Mucosa of stomach (tissue), 1 donor: ENCODE measurements around the gene DCHS1.

Source experiments
- H3K27me3 ChIP-seq: one replicate; pipeline ENCODE4 v1.7.0; 2013; ENCODE audit warnings: mild to moderate bottlenecking, low read length; ENCODE audit not compliant: control insufficient read depth, insufficient read depth
- H3K36me3 ChIP-seq: one replicate; pipeline ENCODE4 v1.7.0; 2013; ENCODE audit warnings: low read length; ENCODE audit not compliant: control insufficient read depth, insufficient read depth
- H3K4me1 ChIP-seq: one replicate; pipeline ENCODE4 v1.7.0; 2013; ENCODE audit warnings: mild to moderate bottlenecking, low read length; ENCODE audit not compliant: control insufficient read depth, insufficient read depth
- H3K4me3 ChIP-seq: one replicate; pipeline ENCODE4 v1.7.0; 2013; ENCODE audit warnings: low read length
- H3K9ac ChIP-seq: one replicate; pipeline ENCODE4 v1.7.0; 2013; ENCODE audit warnings: mild to moderate bottlenecking, low read length, moderate library complexity
- H3K9me3 ChIP-seq: one replicate; pipeline ENCODE4 v1.7.0; 2013; ENCODE audit warnings: mild to moderate bottlenecking, low read length, moderate library complexity; ENCODE audit not compliant: control insufficient read depth
- donor health status: Pancreatic carcinoma.

Gene DCHS1

DNA sequence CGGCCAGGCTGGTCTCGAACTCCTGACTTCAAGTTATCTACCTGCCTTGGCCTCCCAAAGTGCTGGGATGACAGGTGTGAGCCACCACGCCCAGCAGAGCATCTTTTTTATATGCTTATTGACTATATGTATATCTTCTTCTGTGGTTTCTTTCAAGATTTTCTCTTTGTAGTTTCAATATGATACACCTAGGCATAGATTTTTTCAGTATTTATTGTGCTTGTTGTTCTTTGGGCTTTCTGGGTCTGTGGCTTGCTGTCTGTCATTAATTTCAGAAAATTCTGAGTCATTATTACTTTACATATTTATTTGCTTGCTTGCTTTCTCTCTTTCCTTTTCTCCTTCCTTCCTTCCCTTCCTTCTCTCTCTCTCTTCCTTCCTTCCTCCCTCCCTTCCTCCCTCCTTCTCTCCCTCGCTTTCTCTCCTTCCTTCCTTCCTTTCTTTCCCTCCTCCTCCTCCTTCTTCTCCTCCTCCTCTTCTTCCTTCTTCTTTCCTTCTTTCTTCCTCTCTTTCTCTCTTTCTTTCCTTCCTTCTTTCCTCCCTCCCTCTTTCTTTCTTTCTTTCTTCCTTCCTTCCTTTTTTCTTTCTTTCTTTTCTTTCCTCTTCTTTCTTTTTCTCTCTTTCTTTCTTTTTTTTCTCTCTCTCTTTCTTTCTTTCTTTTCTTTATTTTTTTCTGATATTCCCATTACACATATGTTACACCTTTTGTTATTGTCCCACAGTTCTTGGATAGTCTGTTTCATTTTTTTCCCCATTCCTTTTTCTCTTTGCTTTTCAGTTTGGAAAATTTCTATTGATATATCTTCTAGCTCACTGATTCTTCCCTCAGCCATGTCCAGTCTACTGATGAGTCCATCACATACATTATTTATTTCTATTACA lies 10.9 kb upstream of the DCHS1 start:
- no peaks in the 10 kb centered on the region for H3K4me1 ChIP-seq
- H3K27me3 ChIP-seq: no peaks in the 10 kb centered on the region
- H3K9ac ChIP-seq: no peak overlapping the region
- H3K36me3 ChIP-seq: no peaks in the 10 kb centered on the region
- no peak overlapping the region for H3K4me3 ChIP-seq
- H3K9me3 ChIP-seq: no peaks in the 10 kb centered on the region

DNA sequence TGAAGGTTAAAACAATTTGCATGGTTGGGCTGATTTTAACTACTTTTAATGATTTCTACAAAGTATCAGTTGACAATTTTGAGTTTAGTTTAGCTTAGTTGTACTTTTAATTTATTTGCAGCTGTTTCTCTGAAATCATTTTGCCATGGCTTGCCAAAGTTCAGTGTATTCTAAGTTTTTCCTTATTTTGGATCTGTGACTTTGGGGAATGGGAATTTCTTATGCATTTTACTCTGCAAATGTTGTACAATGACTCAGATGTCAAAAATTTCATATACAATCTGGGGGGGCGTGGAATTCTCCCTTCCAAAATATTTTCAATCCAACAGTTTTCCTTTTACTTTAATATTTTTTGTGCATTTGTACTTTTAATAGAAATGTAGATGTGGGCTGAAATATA lies 8.9 kb upstream of the DCHS1 start:
- Histone ChIP-seq H3K4me3 (no peak overlapping the region), H3K27me3 (no peaks in the 10 kb centered on the region), H3K4me1 (no peaks in the 10 kb centered on the region)

DNA sequence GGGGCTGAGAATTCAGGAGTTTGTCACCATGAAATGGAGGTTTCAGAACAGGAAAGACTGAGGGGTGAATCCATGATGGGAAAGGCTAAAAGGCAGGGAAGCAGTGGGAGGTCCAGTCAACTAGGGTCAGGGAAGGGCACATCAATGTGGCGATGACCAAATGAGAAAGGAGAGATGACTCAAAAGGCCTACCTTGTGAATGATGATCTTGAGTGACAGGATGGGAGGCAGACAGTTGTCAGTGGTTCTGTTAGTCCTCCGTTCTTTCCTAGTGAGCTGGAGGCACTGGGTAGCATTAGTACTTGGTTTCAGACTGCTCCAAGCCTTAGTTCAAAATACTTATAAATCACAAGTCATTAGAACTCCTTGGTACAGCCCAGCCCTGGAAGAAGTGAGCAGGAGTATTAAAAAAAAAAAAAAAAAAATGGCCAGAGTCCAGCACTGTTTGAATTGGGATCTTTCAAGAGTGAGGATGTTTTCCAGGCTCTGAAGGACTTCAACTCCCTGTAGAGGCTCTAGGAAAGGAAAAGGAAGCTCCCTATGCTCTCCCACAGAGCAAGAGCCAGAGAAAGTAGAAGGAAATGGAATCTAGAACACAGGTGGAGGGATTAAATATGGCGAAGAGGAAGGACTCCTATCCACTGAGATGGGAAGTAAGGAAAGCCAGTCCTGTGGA lies 8.3 kb upstream of the DCHS1 start:
- Histone ChIP-seq H3K4me3 (no peak overlapping the region), H3K27me3 (no peaks in the 10 kb centered on the region), H3K36me3 (no peaks in the 10 kb centered on the region), H3K9me3 (no peaks in the 10 kb centered on the region), H3K4me1 (no peaks in the 10 kb centered on the region), H3K9ac (no peak overlapping the region)

More for the DNA sequence above, 8.9 kb upstream of the DCHS1 start:
- H3K36me3 ChIP-seq: no peaks in the 10 kb centered on the region
- no peak overlapping the region for H3K9ac ChIP-seq
- H3K9me3 ChIP-seq: no peaks in the 10 kb centered on the region

DNA sequence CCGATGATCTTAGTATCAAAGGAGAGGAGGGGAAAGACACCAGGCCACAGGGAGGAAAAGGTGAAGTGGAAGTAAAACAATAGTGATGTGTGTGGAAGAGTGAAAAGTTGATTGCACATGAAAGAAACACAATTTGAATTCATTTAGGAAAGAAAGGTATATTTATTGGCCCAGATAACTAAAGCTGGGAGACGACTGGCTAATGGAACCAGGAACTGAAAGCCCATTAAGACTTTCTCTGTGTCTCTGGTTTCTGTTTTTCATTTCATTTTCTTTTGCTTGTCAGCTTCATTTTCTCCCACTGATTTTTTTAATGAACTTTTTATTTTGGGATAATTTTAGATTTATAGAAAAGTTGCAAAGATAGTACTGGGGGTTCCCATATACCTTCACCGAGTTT lies 5.1 kb upstream of the DCHS1 start:
- H3K36me3 ChIP-seq: no peaks in the 10 kb centered on the region
- H3K4me3 ChIP-seq: no peak overlapping the region
- no peaks in the 10 kb centered on the region for H3K9me3 ChIP-seq
- H3K4me1 ChIP-seq: no peaks in the 10 kb centered on the region
- H3K9ac ChIP-seq: no peak overlapping the region
- peaks cover 13% of the 10 kb centered on the region for H3K27me3 ChIP-seq

DNA sequence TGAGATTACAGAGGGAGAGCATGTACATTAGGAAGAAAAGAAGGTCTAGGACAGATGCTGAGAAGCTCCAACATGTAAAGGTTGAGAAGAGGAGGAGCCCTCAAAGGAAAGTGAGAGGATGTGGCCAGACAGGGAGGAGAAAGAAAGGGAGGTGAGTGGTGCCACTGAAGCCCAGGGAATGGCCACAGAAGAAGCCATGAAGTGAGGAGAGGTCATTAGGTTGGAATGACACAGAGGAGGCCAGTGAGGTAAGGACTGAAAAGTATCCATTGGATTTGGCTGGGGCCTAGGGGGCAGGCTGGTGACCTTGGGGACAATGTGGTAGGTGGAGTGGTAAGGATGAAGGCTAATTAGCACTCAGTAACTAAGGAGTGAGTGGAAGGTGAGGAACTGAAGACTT lies 3.0 kb upstream of the DCHS1 start:
- H3K27me3 ChIP-seq: peaks cover 26% of the 10 kb centered on the region

DNA sequence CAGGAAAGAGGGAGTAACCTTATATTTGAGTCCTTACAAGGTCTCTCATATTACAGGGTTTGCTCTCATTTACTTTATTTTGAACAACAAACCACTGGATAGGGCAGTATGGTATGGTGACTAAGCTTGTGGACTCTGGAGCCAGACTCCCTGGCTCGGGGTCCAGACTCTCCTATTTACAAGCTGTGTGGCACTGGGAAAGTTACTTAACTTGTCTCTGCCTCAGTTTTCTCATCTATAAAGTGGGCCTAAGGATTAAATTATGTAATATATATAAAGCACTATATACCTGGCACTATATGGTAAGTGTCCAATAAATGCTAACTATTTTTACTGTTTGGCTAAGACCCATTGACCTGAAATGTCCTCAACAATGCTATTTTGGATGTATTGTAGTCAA lies 1.7 kb upstream of the DCHS1 start:
- Histone ChIP-seq H3K27me3 (peaks cover 26% of the 10 kb centered on the region), H3K36me3 (no peaks in the 10 kb centered on the region), H3K9ac (no peak overlapping the region), H3K9me3 (no peaks in the 10 kb centered on the region), H3K4me1 (peaks cover 4% of the 10 kb centered on the region), H3K4me3 (no peak overlapping the region)

More for the DNA sequence above, 3.0 kb upstream of the DCHS1 start:
- Histone ChIP-seq H3K9me3 (no peaks in the 10 kb centered on the region), H3K9ac (no peak overlapping the region), H3K4me3 (no peak overlapping the region), H3K4me1 (peaks cover 4% of the 10 kb centered on the region), H3K36me3 (no peaks in the 10 kb centered on the region)

DNA sequence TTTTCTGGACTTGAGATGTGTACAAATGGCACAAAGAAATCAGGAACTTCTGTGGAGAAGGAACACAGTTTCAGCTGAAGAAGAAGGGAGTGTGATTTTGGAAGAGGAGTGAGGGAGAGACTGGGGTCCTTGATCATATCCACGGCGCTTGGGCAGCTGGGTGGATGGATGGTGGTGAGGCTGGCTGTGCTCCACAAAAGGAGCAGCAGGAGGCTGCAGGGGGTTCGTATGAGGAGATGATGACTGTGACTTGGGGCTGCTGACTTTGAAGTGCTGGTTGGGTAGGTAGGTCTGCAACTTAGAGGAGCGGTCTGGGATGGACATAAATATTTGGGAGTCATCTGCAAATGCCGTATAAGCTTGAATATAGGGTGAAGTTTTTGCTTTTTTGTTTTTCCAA lies 1.3 kb upstream of the DCHS1 start:
- Histone ChIP-seq H3K36me3 (no peaks in the 10 kb centered on the region), H3K27me3 (peaks cover 26% of the 10 kb centered on the region), H3K4me1 (peaks cover 4% of the 10 kb centered on the region), H3K9ac (no peak overlapping the region), H3K9me3 (no peaks in the 10 kb centered on the region), H3K4me3 (no peak overlapping the region)

DNA sequence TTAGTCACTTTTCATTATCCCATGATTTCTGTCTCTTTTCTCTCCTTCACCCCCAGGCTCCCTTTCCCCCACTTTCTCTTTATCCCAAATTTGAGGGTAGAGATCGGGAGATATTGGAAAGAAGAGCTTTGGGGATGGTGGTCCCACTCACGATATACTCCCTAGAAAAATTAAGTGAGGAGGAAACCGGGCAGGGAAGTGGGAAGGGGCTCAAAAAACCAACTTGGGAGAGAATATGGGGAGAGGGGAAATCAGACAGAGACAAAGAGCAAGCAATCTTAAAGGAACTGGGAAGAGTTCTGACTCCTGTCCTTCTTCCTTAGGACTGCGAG lies 941 bp upstream of the DCHS1 start:
- H3K9ac ChIP-seq: no peak overlapping the region
- H3K27me3 ChIP-seq: peaks cover 28% of the 10 kb centered on the region
- H3K4me1 ChIP-seq: peaks cover 4% of the 10 kb centered on the region
- H3K9me3 ChIP-seq: no peaks in the 10 kb centered on the region
- H3K36me3 ChIP-seq: no peaks in the 10 kb centered on the region
- no peak overlapping the region for H3K4me3 ChIP-seq

DNA sequence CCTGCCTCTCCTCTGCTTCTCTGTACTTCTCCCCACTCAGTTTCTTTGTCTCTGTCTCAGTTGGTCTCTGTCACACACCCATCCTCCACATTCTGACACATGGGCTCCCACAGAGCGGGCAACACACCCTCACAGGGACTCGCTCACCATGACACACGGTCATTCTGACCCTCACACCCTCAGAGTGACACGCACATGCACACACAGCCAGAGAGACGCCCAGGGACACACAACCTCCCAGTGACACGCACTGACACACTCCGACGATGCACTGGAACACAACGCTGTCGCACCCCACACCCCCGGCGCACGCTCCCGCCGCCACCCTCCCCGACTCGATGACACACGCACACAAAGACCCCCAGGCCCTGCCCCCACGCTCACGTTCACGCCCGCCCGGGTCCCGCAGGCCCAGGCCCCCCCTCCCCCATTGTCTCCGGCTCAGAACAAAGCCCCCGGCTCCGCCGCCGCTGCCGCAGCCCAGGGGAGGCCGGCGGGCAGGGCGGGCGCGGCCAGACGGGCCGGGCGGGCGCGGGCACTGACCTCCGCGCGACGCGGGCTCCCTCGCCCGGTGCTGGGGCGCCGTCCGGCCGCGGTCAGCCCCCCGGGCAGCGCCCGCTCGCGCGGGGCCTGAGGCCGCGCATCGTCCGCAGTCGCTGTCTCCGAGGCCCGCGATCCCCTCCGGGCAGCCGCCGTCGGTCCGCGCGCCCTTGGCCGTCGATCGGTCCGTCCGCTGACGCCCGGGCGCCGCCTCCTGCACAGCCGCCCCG lies 404 bp downstream of the DCHS1 start:
- Histone ChIP-seq H3K36me3 (no peaks in the 10 kb centered on the region), H3K4me3 (no peak overlapping the region), H3K4me1 (peaks cover 4% of the 10 kb centered on the region), H3K9ac (no peak overlapping the region), H3K9me3 (no peaks in the 10 kb centered on the region), H3K27me3 (peaks cover 30% of the 10 kb centered on the region)

DNA sequence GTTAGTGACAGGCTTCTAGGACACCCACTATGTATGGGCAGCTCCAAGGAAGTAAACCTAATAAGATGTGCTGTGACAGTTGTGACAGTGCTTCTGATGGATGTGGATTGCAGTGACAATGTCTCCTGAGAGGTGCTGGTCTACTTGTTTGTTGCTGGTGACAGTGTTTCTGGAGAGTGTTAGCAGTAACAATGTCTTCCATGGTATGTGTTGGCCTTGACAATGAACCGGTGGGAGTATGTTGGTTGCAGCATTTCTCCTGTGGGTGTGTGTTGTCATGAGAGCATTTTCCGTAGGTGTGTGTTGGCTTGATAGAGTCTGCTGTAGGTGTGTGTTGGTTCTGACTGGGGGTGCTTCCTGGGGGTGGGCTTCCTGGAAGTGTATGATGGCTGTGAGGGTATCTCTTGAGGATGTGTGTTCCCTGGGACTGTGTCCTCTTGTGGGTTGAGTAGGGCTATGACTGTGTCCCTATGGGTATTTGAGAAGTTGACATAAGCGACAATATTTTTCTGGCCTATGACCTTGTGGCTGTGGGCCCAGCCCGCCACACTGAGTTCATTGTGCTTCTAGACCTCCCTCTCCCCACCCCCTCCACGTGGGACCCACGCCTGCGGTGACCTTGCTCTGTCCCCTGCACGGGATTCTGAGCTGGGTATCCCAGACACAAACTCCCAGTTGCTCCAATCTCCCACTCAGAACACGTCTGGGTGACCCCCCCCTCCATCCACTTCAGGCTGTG lies 1.2 kb downstream of the DCHS1 start:
- Histone ChIP-seq H3K27me3 (peaks cover 30% of the 10 kb centered on the region), H3K4me3 (no peak overlapping the region), H3K9ac (no peak overlapping the region)

DNA sequence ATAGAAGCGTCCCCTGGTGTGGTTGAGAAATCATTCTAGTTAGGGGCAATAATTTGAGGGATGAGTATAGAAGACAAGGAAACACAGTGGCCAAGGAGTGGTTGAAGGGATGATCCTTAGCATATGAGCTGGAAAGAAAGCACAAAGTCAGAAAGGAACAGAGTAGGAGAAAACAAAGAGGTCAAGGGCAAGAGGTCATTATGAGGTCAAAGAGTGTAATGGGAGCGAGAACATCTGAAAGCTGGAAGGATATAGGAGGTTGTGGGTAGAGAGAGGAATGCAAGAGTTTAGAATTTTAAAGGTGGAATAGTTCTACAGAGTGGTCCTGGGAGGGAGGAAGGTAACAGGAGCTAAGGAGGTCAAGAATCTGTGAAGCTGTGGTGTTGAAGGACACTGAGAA lies 2.0 kb downstream of the DCHS1 start:
- Histone ChIP-seq H3K4me1 (peaks cover 4% of the 10 kb centered on the region), H3K4me3 (no peak overlapping the region), H3K27me3 (peaks cover 30% of the 10 kb centered on the region), H3K9me3 (no peaks in the 10 kb centered on the region), H3K36me3 (no peaks in the 10 kb centered on the region), H3K9ac (no peak overlapping the region)

More for the DNA sequence above, 1.2 kb downstream of the DCHS1 start:
- no peaks in the 10 kb centered on the region for H3K9me3 ChIP-seq
- peaks cover 4% of the 10 kb centered on the region for H3K4me1 ChIP-seq
- H3K36me3 ChIP-seq: no peaks in the 10 kb centered on the region
